HS-5 (cell line): ENCODE data around the gene P3H2.

Source experiments
- DNase-seq: peaks from one replicate; pipeline ENCODE4 v3.0.0-alpha.2; 2012; ENCODE audit warnings: low read depth

Gene P3H2

DNA sequence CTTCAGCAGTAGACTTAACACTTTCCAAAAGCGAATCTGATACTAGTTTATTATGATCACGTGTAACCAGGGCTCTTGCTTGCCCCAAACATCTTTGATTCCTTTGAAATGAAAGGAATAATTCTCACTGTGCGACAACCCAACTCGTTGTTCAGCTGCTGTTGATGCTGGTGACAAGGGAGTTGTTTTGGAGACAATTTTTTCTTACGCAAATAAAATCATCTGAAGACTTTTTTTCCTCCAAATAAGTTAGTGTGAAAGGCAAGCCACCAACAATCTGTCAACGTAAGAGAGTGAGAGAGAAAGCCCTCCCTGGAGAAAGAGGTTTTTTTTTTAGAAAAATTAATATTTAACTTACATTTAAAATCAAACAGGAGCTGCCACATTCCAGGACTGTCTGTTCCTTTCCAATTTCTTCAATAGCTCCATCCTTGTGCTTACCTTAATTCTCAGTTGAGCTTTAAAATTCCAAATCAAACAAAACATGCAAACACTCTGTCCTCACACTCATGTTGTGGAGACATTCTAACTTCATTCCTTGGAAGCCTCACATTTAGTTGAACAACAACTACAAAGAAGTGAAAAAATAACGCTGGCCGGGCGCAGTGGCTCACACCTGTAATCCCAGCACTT lies 4.9 kb upstream of the P3H2 start:
- no peak for DNase-seq

GRCh38 chr3:190124067-190124466 lies 3.4 kb upstream of the P3H2 start:
- no peak for DNase-seq

DNA sequence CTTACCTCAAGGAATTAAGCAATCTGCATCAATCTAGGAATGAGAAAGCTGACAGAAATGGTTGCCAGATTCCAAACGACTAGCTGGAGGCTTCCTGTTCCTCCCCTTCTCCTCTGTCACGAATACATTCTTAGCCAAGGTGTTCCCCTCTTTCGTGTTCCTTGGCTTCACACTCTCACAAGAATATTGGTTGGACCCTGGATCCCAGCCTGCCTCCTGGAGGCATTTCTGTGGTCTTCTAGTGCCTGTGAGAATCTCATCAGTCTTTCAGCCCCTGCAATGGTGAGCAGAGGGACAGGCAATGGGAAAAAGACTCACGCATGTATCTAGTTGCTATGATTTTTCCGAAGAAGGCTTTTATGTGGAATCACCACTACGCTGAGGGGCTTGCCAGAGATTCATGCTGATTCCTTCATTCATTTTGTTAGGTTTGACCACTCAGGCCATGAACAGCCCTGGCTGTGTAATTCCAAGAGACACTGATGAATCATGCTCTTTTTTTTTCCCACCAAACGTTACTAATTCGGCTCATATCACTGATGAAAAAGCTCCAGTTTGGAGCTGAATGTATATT lies 1.6 kb upstream of the P3H2 start:
- no peak for DNase-seq

DNA sequence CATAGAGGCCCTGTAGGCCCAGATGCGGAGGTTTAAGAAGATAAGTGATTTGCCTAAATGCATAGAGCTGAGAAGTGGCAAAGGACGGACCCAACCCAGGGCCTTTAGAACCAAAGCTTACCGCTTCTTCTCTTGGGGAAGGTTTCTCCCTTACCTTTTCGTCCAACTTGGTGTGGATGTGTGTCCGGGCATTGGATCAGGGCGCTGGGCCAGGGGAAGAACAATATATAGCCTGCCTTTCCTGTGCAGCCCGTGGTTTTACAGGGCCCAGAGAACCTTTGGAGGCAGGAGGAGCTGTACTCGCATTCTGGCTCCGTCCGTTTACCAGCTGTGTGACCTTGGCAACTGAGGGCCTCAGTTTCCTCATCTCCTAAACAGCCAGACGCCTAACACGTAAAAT lies 686 bp upstream of the P3H2 start:
- DNase-seq = no peak

GRCh38 chr3:190121061-190121377 lies 322 bp upstream of the P3H2 start:
- DNase-seq = no peak

GRCh38 chr3:190119461-190120268 lies 1.0 kb downstream of the P3H2 start:
- no peak for DNase-seq

- DNase-seq = no peak
Measured at GRCh38 chr3:190118438-190118837, 2.3 kb downstream of the P3H2 start.

- no peak for DNase-seq
Measured at GRCh38 chr3:190117981-190118380, 2.7 kb downstream of the P3H2 start.

DNA sequence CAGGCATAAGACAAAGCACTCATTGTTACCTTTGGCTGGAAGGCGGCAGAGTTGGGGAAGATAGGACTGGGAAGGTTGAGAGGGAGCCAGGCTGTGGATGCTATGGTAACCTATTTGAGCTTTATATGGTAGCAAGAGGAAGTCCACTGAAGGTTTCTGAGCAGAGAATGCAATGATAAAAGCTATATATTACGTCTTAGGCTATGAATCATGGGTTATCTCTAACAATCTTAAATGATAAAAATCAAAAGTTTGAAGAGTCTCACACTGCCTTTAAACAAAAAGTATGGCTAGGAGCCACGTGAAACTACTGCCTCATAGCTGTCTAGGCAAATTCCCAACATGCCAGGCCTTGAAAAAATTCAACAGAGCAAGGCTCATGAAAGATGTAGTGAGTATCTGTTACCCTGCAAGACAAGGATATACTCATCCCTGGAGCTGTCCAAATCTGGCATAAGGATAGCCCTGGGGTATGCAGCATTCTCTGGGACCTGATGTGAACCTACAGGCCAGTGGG lies 4.1 kb downstream of the P3H2 start:
- DNase-seq = no peak

DNA sequence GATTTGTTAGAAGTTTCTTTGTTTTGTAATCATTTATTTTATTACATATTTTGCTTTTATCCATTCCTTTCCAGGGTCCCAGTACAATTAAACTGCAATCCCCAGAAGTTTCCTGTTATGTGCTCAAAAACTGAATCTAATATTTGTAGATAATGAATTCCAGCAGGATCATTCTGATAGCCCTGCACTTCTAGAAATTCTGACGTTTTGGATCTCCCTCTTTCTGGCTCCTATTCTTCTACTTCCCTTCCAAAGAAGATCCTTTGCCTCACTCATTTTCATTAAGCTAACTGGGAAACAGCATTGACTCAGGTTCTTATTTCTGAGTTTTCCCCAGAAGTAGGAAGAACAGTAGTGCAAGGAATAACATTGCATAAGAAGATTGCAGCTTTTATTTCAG lies 9.9 kb downstream of the P3H2 start:
- DNase-seq = no peak

DNA sequence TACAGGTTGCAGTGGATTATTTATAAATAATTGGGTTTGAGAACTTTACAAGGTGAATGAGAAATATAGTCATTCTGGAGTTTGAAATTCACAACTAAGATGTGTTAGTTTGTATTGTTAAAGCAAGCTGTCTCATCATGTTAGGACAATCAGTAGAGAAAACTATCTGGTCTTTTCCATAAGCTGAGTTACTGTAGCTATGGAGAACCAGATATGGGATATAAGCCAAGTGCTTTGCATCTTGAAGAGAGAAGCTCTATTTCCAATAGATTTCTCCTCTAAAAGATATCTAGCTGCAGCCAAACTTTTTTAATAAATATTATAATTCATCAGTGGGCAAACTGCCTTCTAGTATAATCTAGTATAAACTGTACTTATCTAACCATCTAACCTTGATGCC lies 11.3 kb downstream of the P3H2 start:
- DNase-seq = no peak

- no peak for DNase-seq
Measured at GRCh38 chr3:190108804-190109203, 11.9 kb downstream of the P3H2 start.

- no peak for DNase-seq
Measured at GRCh38 chr3:190105876-190106275, 14.8 kb downstream of the P3H2 start.

DNA sequence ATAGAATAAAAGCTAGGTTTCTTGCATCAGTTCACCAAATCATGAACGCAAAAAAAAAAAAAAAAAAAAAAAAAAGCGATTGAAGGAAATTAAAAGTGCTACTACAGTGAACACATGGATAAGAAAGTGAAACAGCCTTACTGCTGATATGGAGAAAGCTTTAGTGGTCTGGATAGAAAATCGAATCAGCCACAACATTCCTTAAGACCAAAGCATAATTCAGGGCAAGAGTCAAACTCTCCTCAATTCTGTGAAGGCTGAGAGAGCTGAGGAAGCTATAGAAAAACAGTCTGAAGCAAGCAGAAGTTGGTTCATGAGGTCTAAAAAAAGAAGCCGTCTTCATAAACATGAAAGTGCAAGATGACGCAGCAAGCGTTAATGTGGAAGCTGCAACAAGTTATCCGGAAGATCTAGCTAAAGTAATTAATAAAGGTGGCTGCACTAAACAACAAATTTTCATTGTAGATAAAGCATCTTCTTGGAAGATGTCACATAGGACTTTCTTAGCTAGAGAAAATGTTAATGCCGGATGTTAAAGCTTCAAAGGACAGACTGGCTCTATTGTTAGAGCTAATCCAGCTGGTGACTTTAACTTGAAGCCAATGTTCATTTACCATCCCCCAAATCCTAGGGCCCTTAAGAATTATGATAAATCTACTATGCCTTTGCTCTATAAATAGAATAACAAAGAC lies 19.2 kb downstream of the P3H2 start:
- DNase-seq = no peak

DNA sequence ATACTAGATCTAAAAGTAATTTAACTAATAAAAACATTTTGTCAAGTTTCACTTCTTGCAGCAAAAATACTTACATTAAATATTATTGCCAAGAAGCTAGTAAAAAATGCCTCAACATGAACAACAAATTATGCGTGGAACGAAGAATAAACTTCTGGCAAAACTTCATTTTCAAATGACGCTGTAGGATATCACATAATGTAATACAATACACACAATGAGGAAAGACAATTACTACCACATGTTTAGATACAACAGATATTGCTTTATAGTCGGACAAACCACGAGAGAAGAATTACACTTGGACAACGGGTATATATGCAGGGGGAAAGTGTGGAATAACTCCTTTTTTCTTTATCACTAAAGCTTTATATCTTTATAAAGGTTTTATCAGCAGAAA lies 21.6 kb downstream of the P3H2 start:
- DNase-seq = no peak

- DNase-seq = no peak
Measured at GRCh38 chr3:190097617-190098016, 23.1 kb downstream of the P3H2 start.

DNA sequence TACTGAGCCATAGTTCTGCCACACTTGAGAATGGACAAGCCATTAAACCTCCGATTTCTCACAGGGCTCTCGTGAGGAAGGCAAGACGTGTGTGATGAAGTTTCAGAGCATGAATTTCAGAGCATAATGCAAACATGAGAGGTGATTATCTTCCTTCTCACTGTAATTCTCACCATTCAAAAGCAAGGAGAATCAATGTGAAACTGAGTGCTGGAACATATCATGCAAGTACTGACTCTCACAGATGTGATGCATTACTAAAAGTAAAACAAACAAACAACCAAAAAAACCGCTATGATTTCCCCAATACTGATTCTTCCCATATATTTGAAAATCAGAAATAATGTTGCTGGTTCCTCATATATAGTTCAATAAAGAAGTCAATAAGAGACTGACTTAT lies 23.7 kb downstream of the P3H2 start:
- no peak for DNase-seq

- no peak for DNase-seq
Measured at GRCh38 chr3:190096345-190096744, 24.4 kb downstream of the P3H2 start.

- DNase-seq = no peak
Measured at GRCh38 chr3:190094160-190094718, 26.5 kb downstream of the P3H2 start.

GRCh38 chr3:190092250-190092649 lies 28.4 kb downstream of the P3H2 start:
- DNase-seq = peak; percentile 42

DNA sequence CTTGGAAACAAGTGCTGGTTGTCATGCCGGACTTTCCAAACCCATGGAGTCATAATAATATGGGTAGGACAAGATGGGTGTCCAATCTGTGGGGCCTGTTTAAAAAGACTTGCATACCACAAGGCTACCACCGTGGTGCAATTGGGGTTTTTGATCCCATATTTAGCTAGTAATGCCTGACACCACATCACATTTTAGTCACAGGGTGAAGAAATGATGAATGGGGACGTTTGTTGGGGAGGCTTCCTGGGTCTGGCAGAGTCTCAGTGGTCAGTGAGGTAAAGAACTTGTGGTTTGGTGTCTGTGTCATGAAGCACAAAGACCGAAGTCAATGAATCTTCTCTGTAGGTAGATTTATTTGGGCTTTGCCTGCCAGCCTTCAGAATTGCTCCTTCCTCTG lies 31.0 kb downstream of the P3H2 start:
- no peak for DNase-seq

GRCh38 chr3:190088890-190089289 lies 31.8 kb downstream of the P3H2 start:
- no peak for DNase-seq

GRCh38 chr3:190086191-190086590 lies 34.5 kb downstream of the P3H2 start:
- no peak for DNase-seq
